H1 (cell line): ENCODE data around the gene NR3C2. TPM values are rescaled to one million over a fixed set of nuclear protein-coding genes. Genes with fewer than 3 reads are reported as not detected.

Source experiments
- CHD1 ChIP-seq: IDR thresholded peaks from 2 replicates; pipeline ENCODE4 v1.6.1; 2012; ENCODE audit warnings: low read depth, low read length, improper control_type of control experiment
- SRF ChIP-seq: IDR thresholded peaks from 2 replicates; pipeline ENCODE4 v1.6.1; 2011; ENCODE audit warnings: mild to moderate bottlenecking, low read depth, low read length, moderate library complexity
- TAF1 ChIP-seq: IDR thresholded peaks from 2 replicates; pipeline ENCODE4 v1.6.1; 2011; ENCODE audit warnings: mild to moderate bottlenecking, low read depth, low read length
- polyA plus RNA-seq, 7 experiments: library from polyadenylated mRNA; depleted of rRNA in 3 of 7; stranded (reverse) in 5 of 7; unstranded in 2 of 7; fragments of >200 nt in 5 of 7; fragments of 200-250 nt in 2 of 7; gene quantifications; 1 replicate in 5 of 7; 2 replicates in 1 of 7; 4 replicates in 1 of 7; pipeline versions ENCODE4 v1.2.1 to v1.2.3, GENCODE V29; 2011 to 2013; ENCODE audit warnings: missing spikeins in 2 of 7, mixed read lengths in 2 of 7
- total RNA-seq: library from RNA; stranded (reverse); fragmentation: NEBNext Ultra II Directional; extraction: Animal tissue kit (Norgen Biotek cat#: 25700); gene quantifications from 2 replicates; pipeline ENCODE4 v1.2.1, GENCODE V29; 2021
- TF ChIP-seq, protein P1 (sequence below), 3 experiments: IDR thresholded peaks; 1 replicate in 2 of 3; 2 replicates in 1 of 3; pipeline versions ENCODE4 v1.5.1 to v1.6.1; 2011; ENCODE audit warnings: low read length in 3 of 3, mild to moderate bottlenecking in 3 of 3, inconsistent platforms in 2 of 3, low read depth in 1 of 3, moderate library complexity in 1 of 3; ENCODE audit not compliant: insufficient read depth in 1 of 3; ENCODE audit errors: control extremely low read depth in 1 of 3
- TF ChIP-seq, protein P2 (sequence below): fragments of 300-600 bp; sonication (generic); IDR thresholded peaks from 2 replicates; pipeline ENCODE4 v1.7.1; 2012; ENCODE audit warnings: low read length, moderate library complexity, mild to moderate bottlenecking, inconsistent platforms; ENCODE audit not compliant: insufficient replicate concordance

Gene NR3C2
- total and polyA plus RNA-seq, 2 of the 8 experiments (the other 6 are each of a cell fraction or from before 2014, with no cell fraction given) = 0.80 to 3.9 TPM

DNA sequence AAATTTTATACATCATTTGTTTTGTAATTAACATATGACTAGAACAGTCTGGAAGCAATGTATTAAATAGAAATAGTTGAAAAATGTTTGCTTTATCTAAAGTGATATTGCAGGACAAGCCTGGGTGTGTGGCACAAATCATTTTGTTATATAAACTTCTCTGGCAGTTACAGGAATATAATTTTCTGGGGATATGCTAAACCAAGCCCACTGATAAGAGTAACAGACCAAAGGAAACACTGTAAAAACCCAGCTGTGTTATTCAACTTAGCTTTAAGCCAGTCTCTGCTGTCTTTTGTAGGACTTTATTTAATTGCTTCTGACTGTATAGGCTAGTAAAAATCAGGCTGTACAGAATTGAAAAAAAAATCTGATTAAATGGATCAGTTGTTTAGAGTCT is 156.2 kb downstream of the NR3C2 start (continued):
- TF ChIP-seq SRF (no peak), TAF1 (no peak), CHD1 (no peak)
- TF ChIP-seq, protein P1, sequence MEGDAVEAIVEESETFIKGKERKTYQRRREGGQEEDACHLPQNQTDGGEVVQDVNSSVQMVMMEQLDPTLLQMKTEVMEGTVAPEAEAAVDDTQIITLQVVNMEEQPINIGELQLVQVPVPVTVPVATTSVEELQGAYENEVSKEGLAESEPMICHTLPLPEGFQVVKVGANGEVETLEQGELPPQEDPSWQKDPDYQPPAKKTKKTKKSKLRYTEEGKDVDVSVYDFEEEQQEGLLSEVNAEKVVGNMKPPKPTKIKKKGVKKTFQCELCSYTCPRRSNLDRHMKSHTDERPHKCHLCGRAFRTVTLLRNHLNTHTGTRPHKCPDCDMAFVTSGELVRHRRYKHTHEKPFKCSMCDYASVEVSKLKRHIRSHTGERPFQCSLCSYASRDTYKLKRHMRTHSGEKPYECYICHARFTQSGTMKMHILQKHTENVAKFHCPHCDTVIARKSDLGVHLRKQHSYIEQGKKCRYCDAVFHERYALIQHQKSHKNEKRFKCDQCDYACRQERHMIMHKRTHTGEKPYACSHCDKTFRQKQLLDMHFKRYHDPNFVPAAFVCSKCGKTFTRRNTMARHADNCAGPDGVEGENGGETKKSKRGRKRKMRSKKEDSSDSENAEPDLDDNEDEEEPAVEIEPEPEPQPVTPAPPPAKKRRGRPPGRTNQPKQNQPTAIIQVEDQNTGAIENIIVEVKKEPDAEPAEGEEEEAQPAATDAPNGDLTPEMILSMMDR (IDR thresholded peaks at IDR 0.05; ENCODE audit: control extremely low read depth in 1 of 3, insufficient read depth in 1 of 3, low read depth in 1 of 3, low read length in 3 of 3) = no peak
- TF ChIP-seq, protein P2, sequence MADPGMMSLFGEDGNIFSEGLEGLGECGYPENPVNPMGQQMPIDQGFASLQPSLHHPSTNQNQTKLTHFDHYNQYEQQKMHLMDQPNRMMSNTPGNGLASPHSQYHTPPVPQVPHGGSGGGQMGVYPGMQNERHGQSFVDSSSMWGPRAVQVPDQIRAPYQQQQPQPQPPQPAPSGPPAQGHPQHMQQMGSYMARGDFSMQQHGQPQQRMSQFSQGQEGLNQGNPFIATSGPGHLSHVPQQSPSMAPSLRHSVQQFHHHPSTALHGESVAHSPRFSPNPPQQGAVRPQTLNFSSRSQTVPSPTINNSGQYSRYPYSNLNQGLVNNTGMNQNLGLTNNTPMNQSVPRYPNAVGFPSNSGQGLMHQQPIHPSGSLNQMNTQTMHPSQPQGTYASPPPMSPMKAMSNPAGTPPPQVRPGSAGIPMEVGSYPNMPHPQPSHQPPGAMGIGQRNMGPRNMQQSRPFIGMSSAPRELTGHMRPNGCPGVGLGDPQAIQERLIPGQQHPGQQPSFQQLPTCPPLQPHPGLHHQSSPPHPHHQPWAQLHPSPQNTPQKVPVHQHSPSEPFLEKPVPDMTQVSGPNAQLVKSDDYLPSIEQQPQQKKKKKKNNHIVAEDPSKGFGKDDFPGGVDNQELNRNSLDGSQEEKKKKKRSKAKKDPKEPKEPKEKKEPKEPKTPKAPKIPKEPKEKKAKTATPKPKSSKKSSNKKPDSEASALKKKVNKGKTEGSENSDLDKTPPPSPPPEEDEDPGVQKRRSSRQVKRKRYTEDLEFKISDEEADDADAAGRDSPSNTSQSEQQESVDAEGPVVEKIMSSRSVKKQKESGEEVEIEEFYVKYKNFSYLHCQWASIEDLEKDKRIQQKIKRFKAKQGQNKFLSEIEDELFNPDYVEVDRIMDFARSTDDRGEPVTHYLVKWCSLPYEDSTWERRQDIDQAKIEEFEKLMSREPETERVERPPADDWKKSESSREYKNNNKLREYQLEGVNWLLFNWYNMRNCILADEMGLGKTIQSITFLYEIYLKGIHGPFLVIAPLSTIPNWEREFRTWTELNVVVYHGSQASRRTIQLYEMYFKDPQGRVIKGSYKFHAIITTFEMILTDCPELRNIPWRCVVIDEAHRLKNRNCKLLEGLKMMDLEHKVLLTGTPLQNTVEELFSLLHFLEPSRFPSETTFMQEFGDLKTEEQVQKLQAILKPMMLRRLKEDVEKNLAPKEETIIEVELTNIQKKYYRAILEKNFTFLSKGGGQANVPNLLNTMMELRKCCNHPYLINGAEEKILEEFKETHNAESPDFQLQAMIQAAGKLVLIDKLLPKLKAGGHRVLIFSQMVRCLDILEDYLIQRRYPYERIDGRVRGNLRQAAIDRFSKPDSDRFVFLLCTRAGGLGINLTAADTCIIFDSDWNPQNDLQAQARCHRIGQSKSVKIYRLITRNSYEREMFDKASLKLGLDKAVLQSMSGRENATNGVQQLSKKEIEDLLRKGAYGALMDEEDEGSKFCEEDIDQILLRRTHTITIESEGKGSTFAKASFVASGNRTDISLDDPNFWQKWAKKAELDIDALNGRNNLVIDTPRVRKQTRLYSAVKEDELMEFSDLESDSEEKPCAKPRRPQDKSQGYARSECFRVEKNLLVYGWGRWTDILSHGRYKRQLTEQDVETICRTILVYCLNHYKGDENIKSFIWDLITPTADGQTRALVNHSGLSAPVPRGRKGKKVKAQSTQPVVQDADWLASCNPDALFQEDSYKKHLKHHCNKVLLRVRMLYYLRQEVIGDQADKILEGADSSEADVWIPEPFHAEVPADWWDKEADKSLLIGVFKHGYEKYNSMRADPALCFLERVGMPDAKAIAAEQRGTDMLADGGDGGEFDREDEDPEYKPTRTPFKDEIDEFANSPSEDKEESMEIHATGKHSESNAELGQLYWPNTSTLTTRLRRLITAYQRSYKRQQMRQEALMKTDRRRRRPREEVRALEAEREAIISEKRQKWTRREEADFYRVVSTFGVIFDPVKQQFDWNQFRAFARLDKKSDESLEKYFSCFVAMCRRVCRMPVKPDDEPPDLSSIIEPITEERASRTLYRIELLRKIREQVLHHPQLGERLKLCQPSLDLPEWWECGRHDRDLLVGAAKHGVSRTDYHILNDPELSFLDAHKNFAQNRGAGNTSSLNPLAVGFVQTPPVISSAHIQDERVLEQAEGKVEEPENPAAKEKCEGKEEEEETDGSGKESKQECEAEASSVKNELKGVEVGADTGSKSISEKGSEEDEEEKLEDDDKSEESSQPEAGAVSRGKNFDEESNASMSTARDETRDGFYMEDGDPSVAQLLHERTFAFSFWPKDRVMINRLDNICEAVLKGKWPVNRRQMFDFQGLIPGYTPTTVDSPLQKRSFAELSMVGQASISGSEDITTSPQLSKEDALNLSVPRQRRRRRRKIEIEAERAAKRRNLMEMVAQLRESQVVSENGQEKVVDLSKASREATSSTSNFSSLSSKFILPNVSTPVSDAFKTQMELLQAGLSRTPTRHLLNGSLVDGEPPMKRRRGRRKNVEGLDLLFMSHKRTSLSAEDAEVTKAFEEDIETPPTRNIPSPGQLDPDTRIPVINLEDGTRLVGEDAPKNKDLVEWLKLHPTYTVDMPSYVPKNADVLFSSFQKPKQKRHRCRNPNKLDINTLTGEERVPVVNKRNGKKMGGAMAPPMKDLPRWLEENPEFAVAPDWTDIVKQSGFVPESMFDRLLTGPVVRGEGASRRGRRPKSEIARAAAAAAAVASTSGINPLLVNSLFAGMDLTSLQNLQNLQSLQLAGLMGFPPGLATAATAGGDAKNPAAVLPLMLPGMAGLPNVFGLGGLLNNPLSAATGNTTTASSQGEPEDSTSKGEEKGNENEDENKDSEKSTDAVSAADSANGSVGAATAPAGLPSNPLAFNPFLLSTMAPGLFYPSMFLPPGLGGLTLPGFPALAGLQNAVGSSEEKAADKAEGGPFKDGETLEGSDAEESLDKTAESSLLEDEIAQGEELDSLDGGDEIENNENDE = no peak
